ENCODE results near the gene ICOS. TPM values are rescaled to one million over a fixed set of nuclear protein-coding genes. Genes with fewer than 3 reads are reported as not detected.

ICOS gene
- total and polyA plus RNA-seq, 10 of the 15 experiments (the other 5 are each of a cell fraction or from before 2014, with no cell fraction given), result 0.47 to 36.0 (median 0.87) TPM

- Histone ChIP-seq H3K27me3 (replicated peaks in 1 of 2; ENCODE audit: control insufficient read depth in 2 of 2, insufficient read depth in 2 of 2, low read length in 1 of 2) (no peaks in the 10 kb centered on the region), H3K4me3 (no peak overlapping the region), H3K9me3 (replicated peaks; ENCODE audit: control insufficient read depth, insufficient read depth, low read length) (peaks cover 2% of the 10 kb centered on the region; the same call in 1 of the 3 replicates), H3K27ac (ENCODE audit: control insufficient read depth, insufficient read depth) (no peak overlapping the region), H3K4me1 (ENCODE audit: control insufficient read depth, insufficient read depth, low read length) (no peaks in the 10 kb centered on the region), H2AFZ (ENCODE audit: control insufficient read depth, low read depth, low read length) (no peak overlapping the region), H3K9ac (ENCODE audit: control insufficient read depth, insufficient read depth, low read length) (no peak overlapping the region), H3K36me3 (ENCODE audit: control insufficient read depth in 2 of 2, insufficient read depth in 2 of 2, low read length in 1 of 2) (no peaks in the 10 kb centered on the region), H4K20me1 (ENCODE audit: control insufficient read depth, insufficient read depth) (no peaks in the 10 kb centered on the region), H3K4me2 (ENCODE audit: control insufficient read depth, insufficient read depth) (no peak overlapping the region), H3K79me2 (ENCODE audit: control insufficient read depth, insufficient read depth, low read length) (no peaks in the 10 kb centered on the region)
- in situ Hi-C loops (cut with MboI) (no loop called here), intact Hi-C loops (cut with micrococcal nuclease; ENCODE audit: unreplicated experiment) (no loop called here)
- TF ChIP-seq EZH2 (IDR thresholded peaks at IDR 0.05; ENCODE audit: borderline replicate concordance, control insufficient read depth, low read depth, low read length) (no peak), SMC3 (IDR thresholded peaks at IDR 0.05; ENCODE audit: borderline replicate concordance, low read length) (no peak), POLR2A (IDR thresholded peaks at IDR 0.05; ENCODE audit: low read depth, low read length) (no peak), PKNOX1 (IDR thresholded peaks at IDR 0.05) (no peak)
- DNase-seq (ENCODE audit: low read depth, low spot score), result no peak
- ChIA-PET SMC1A (ENCODE audit: uncharacterized antibody, unreplicated experiment) (interaction anchor here (1.0 to 1.3 kb wide), 2 partner anchors 10 kb away, joined by 3 to 4 read pairs; no protein-coding TSS in a partner anchor), POLR2A (no interaction called here), RAD21 (ENCODE audit: unreplicated experiment) (no interaction called here), CTCF (no interaction called here)
- 13% methylated on average over 5 of the region's 5 CpGs for WGBS (ENCODE audit: insufficient coverage, insufficient replicate concordance, low lambda C conversion rate, missing lambda C conversion rate)
- ATAC-seq, result no peak
- no TSS peak for BruUV-seq (replicated peaks)
- FAIRE-seq, result no peak
Observed at GRCh38 chr2:203934041-203934492, 2.5 kb upstream of the ICOS start.

DNA sequence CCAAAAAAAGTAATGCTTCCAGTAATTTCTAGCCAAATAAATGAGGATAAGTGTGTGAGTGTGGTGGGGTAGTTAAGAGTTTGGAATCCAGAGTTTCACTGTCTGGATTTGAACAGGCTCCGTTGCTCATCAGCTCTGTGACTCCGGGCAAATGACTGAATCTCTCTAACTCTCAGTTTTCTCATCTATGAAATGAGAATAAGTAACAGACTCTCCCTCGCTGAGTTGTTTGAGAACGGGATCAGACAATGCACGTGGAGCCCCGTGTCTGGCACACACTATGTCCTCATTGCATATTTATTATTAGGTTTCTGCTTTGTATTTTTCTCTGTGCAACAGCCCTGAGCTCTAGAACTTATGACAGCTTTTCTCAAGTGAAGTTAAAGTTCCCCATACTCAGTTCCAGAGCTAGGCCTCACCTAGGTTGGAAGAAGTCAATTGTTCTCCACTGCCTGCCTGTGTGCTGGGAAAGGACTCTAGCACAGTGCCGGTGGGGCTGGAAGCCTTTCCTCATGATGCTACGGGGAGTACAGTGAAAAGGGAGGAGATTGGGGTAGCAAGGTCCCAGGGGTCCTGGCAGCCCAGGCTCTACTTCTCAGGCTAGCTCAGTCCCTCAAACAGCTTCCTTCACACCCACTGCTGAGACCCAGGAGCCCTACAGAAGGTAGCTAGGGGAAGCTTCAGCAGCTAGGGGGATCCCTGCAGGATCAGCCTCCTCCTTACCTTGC is 1.7 kb upstream of the ICOS start:
- ChIA-PET CTCF (interaction anchor here (0.6 kb wide), 1 partner anchor 329 kb away, joined by 5 read pairs; no protein-coding TSS in a partner anchor), RAD21 (ENCODE audit: unreplicated experiment) (no interaction called here), SMC1A (ENCODE audit: uncharacterized antibody, unreplicated experiment) (interaction anchor here (1.0 to 1.3 kb wide), 2 partner anchors 10 to 11 kb away, joined by 3 to 4 read pairs; no protein-coding TSS in a partner anchor), POLR2A (no interaction called here)
- H3K27me3 ChIP-seq (replicated peaks in 1 of 2; ENCODE audit: control insufficient read depth in 2 of 2, insufficient read depth in 2 of 2, low read length in 1 of 2), result no peaks in the 10 kb centered on the region
- no peak overlapping the region for H3K4me2 ChIP-seq (ENCODE audit: control insufficient read depth, insufficient read depth)
- no TSS peak for BruUV-seq (replicated peaks)
- H3K4me1 ChIP-seq (ENCODE audit: control insufficient read depth, insufficient read depth, low read length), result no peaks in the 10 kb centered on the region
- H4K20me1 ChIP-seq (ENCODE audit: control insufficient read depth, insufficient read depth), result no peaks in the 10 kb centered on the region
- peaks cover 2% of the 10 kb centered on the region; the same call in 1 of the 3 replicates for H3K9me3 ChIP-seq (replicated peaks; ENCODE audit: control insufficient read depth, insufficient read depth, low read length)
- no peak for FAIRE-seq
- H3K9ac ChIP-seq (ENCODE audit: control insufficient read depth, insufficient read depth, low read length), result no peak overlapping the region
- TF ChIP-seq POLR2A (IDR thresholded peaks at IDR 0.05; ENCODE audit: low read depth, low read length) (no peak), GABPA (IDR thresholded peaks at IDR 0.05; ENCODE audit: low read depth) (no peak), ZNF274 (IDR thresholded peaks at IDR 0.05; ENCODE audit: insufficient read depth, insufficient read length) (no peak)
- TF ChIP-seq, protein P1, sequence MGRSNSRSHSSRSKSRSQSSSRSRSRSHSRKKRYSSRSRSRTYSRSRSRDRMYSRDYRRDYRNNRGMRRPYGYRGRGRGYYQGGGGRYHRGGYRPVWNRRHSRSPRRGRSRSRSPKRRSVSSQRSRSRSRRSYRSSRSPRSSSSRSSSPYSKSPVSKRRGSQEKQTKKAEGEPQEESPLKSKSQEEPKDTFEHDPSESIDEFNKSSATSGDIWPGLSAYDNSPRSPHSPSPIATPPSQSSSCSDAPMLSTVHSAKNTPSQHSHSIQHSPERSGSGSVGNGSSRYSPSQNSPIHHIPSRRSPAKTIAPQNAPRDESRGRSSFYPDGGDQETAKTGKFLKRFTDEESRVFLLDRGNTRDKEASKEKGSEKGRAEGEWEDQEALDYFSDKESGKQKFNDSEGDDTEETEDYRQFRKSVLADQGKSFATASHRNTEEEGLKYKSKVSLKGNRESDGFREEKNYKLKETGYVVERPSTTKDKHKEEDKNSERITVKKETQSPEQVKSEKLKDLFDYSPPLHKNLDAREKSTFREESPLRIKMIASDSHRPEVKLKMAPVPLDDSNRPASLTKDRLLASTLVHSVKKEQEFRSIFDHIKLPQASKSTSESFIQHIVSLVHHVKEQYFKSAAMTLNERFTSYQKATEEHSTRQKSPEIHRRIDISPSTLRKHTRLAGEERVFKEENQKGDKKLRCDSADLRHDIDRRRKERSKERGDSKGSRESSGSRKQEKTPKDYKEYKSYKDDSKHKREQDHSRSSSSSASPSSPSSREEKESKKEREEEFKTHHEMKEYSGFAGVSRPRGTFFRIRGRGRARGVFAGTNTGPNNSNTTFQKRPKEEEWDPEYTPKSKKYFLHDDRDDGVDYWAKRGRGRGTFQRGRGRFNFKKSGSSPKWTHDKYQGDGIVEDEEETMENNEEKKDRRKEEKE (IDR thresholded peaks at IDR 0.05), result no peak
- H3K79me2 ChIP-seq (ENCODE audit: control insufficient read depth, insufficient read depth, low read length), result no peaks in the 10 kb centered on the region
- intact Hi-C loops (cut with micrococcal nuclease; ENCODE audit: unreplicated experiment), result no loop called here
- 25% methylated on average over 8 of the region's 8 CpGs for WGBS (ENCODE audit: insufficient coverage, insufficient replicate concordance, low lambda C conversion rate, missing lambda C conversion rate)
- no peak overlapping the region for H2AFZ ChIP-seq (ENCODE audit: control insufficient read depth, low read depth, low read length)
- H3K36me3 ChIP-seq (ENCODE audit: control insufficient read depth in 2 of 2, insufficient read depth in 2 of 2, low read length in 1 of 2), result no peaks in the 10 kb centered on the region
- no peak for ATAC-seq
- H3K4me3 ChIP-seq, result no peak overlapping the region
- no peak overlapping the region for H3K27ac ChIP-seq (ENCODE audit: control insufficient read depth, insufficient read depth)
- DNase-seq (ENCODE audit: low read depth, low spot score), result no peak
- in situ Hi-C loops (cut with MboI), result no loop called here

All from GM12878 (cell line).